SH-SY5Y (cell line): ENCODE data around the gene SH3TC2.

Source experiments
- GATA2 ChIP-seq: IDR thresholded peaks from 2 replicates; pipeline ENCODE4 v1.6.1; 2011; ENCODE audit warnings: mild to moderate bottlenecking, low read depth, low read length
- GATA3 ChIP-seq: IDR thresholded peaks from 2 replicates; pipeline ENCODE4 v1.6.1; 2011; ENCODE audit warnings: low read depth, mild to moderate bottlenecking, low read length, moderate library complexity

- TF ChIP-seq GATA3, result no peak
- TF ChIP-seq GATA2, result no peak
Observed at GRCh38 chr5:149015561-149015960, 47.3 kb downstream of the SH3TC2 start.
